ENCODE data around the gene PLEKHM1. TPM values are rescaled to one million over a fixed set of nuclear protein-coding genes. Genes with fewer than 3 reads are reported as not detected.
"Not testable (repeated sequence)": the region's sequence is repeated elsewhere in the genome, so short reads cannot be mapped to it uniquely, and the experiment has no call there.

PLEKHM1 gene
- polyA plus RNA-seq, 3 donors = 12.8 to 41.5 (median 15.0) TPM

- H3K9me3 ChIP-seq (replicated peaks in 1 of 2; ENCODE audit: control insufficient read depth in 1 of 2, insufficient read depth in 1 of 2, low read length in 2 of 2); H2AFZ ChIP-seq (ENCODE audit: insufficient read depth, low read depth, low read length, poor library complexity, severe bottlenecking); intact Hi-C loops (cut with micrococcal nuclease); DNase-seq; H3K27ac ChIP-seq (ENCODE audit: low read depth in 1 of 2, low read length in 2 of 2); H3K4me3 Mint-ChIP-seq; H3K4me2 ChIP-seq (replicated peaks; ENCODE audit: extremely low read depth, low read length, poor library complexity, severe bottlenecking); H3K27me3 Mint-ChIP-seq (ENCODE audit: low read depth in 3 of 3); H3K79me2 ChIP-seq (ENCODE audit: insufficient read depth, low read length); H3K27me3 ChIP-seq (ENCODE audit: control insufficient read depth in 2 of 2, insufficient read depth in 2 of 2, low read length in 2 of 2); H3K9ac ChIP-seq (ENCODE audit: insufficient read depth, low read length, poor library complexity, severe bottlenecking); H3K4me3 ChIP-seq (replicated peaks in 1 of 3; ENCODE audit: low read depth in 2 of 3, low read length in 3 of 3); H3K9me3 Mint-ChIP-seq: not testable (repeated sequence)
- peak overlapping the region in 4 of 7 donors; percentile 22 to 79 (median 44) for H3K27ac Mint-ChIP-seq
- Histone ChIP-seq H3K36me3 (replicated peaks in 1 of 2; ENCODE audit: control insufficient read depth in 1 of 2, insufficient read depth in 2 of 2, low read length in 2 of 2) (peaks cover 60 to 67% of the 10 kb centered on the region in 2 donors), H4K20me1 (ENCODE audit: insufficient read depth, low read length) (peaks cover 55% of the 10 kb centered on the region), H3K4me1 (ENCODE audit: control insufficient read depth in 1 of 2, insufficient read depth in 2 of 2, low read length in 2 of 2) (peaks cover 4 to 23% of the 10 kb centered on the region in 2 donors)
- peaks cover 33% of the 10 kb centered on the region for H3K4me1 Mint-ChIP-seq
- H3K36me3 Mint-ChIP-seq = peaks cover 40 to 74% of the 10 kb centered on the region in 2 donors
- WGBS (ENCODE audit: insufficient coverage) = 40% methylated on average over 1 of the region's 7 CpGs
Observed at GRCh38 chr17:45448066-45448465, 42.5 kb downstream of the PLEKHM1 start.

DNA sequence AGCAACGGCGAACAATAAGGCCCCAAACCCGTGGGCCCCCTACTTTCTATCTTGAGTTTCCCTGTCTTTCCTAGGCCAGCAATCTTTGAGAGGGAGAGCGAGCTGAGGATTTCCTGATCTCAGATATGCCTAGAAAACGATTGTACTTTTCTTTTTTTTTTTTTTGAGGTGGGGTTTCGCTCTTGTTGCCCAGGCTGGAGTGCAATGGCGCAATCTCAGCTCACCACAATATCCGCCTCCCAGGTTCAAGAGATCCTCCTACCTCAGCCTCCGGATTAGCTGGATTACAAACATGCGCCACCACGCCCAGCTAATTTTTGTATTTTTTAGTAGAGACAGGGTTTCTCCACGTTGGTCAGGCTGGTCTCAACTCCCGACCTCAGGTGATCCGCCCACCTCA, 42.9 kb downstream of the PLEKHM1 start:
- H3K27me3 ChIP-seq (ENCODE audit: control insufficient read depth in 2 of 2, insufficient read depth in 2 of 2, low read length in 2 of 2); H3K4me3 ChIP-seq (replicated peaks in 1 of 3; ENCODE audit: low read depth in 2 of 3, low read length in 3 of 3); H3K27ac ChIP-seq (ENCODE audit: low read depth in 1 of 2, low read length in 2 of 2); H3K27me3 Mint-ChIP-seq (ENCODE audit: low read depth in 3 of 3); DNase-seq; H3K9me3 Mint-ChIP-seq; H3K4me3 Mint-ChIP-seq; H3K79me2 ChIP-seq (ENCODE audit: insufficient read depth, low read length); H2AFZ ChIP-seq (ENCODE audit: insufficient read depth, low read depth, low read length, poor library complexity, severe bottlenecking); H3K9me3 ChIP-seq (replicated peaks in 1 of 2; ENCODE audit: control insufficient read depth in 1 of 2, insufficient read depth in 1 of 2, low read length in 2 of 2); H3K9ac ChIP-seq (ENCODE audit: insufficient read depth, low read length, poor library complexity, severe bottlenecking); intact Hi-C loops (cut with micrococcal nuclease); H3K4me2 ChIP-seq (replicated peaks; ENCODE audit: extremely low read depth, low read length, poor library complexity, severe bottlenecking): not testable (repeated sequence)
- WGBS (ENCODE audit: insufficient coverage) = no CpG with 5 or more reads among the region's 14 CpGs
- Mint-ChIP-seq H3K27ac (peak overlapping the region in 4 of 7 donors; percentile 7 to 79 (median 44)), H3K4me1 (peaks cover 33% of the 10 kb centered on the region), H3K36me3 (peaks cover 39 to 71% of the 10 kb centered on the region in 2 donors)
- Histone ChIP-seq H4K20me1 (ENCODE audit: insufficient read depth, low read length) (peaks cover 52% of the 10 kb centered on the region), H3K4me1 (ENCODE audit: control insufficient read depth in 1 of 2, insufficient read depth in 2 of 2, low read length in 2 of 2) (peaks cover 4 to 23% of the 10 kb centered on the region in 2 donors), H3K36me3 (replicated peaks in 1 of 2; ENCODE audit: control insufficient read depth in 1 of 2, insufficient read depth in 2 of 2, low read length in 2 of 2) (peaks cover 57 to 62% of the 10 kb centered on the region in 2 donors)

GRCh38 chr17:45446872-45447625, 43.5 kb downstream of the PLEKHM1 start:
- H3K79me2 ChIP-seq (ENCODE audit: insufficient read depth, low read length); H2AFZ ChIP-seq (ENCODE audit: insufficient read depth, low read depth, low read length, poor library complexity, severe bottlenecking); H3K4me3 ChIP-seq (replicated peaks in 1 of 3; ENCODE audit: low read depth in 2 of 3, low read length in 3 of 3); H3K4me2 ChIP-seq (replicated peaks; ENCODE audit: extremely low read depth, low read length, poor library complexity, severe bottlenecking); intact Hi-C loops (cut with micrococcal nuclease); H3K27ac ChIP-seq (ENCODE audit: low read depth in 1 of 2, low read length in 2 of 2); H3K27me3 ChIP-seq (ENCODE audit: control insufficient read depth in 2 of 2, insufficient read depth in 2 of 2, low read length in 2 of 2); H3K9me3 ChIP-seq (replicated peaks in 1 of 2; ENCODE audit: control insufficient read depth in 1 of 2, insufficient read depth in 1 of 2, low read length in 2 of 2); H3K9me3 Mint-ChIP-seq; H3K4me3 Mint-ChIP-seq; H3K9ac ChIP-seq (ENCODE audit: insufficient read depth, low read length, poor library complexity, severe bottlenecking); H3K27me3 Mint-ChIP-seq (ENCODE audit: low read depth in 3 of 3); DNase-seq: not testable (repeated sequence)
- H3K36me3 Mint-ChIP-seq = peaks cover 41 to 73% of the 10 kb centered on the region in 2 donors
- peaks cover 4 to 23% of the 10 kb centered on the region in 2 donors for H3K4me1 ChIP-seq (ENCODE audit: control insufficient read depth in 1 of 2, insufficient read depth in 2 of 2, low read length in 2 of 2)
- WGBS (ENCODE audit: insufficient coverage) = 97% methylated on average over 4 of the region's 8 CpGs
- peaks cover 49% of the 10 kb centered on the region for H4K20me1 ChIP-seq (ENCODE audit: insufficient read depth, low read length)
- H3K27ac Mint-ChIP-seq = peak overlapping the region in 2 of 7 donors; percentile 65 to 68
- H3K36me3 ChIP-seq (replicated peaks in 1 of 2; ENCODE audit: control insufficient read depth in 1 of 2, insufficient read depth in 2 of 2, low read length in 2 of 2) = peaks cover 56 to 62% of the 10 kb centered on the region in 2 donors
- H3K4me1 Mint-ChIP-seq = peaks cover 33% of the 10 kb centered on the region

GRCh38 chr17:45445901-45446743, 44.4 kb downstream of the PLEKHM1 start:
- H2AFZ ChIP-seq (ENCODE audit: insufficient read depth, low read depth, low read length, poor library complexity, severe bottlenecking); H3K27ac ChIP-seq (ENCODE audit: low read depth in 1 of 2, low read length in 2 of 2); intact Hi-C loops (cut with micrococcal nuclease); H3K9me3 Mint-ChIP-seq; H3K79me2 ChIP-seq (ENCODE audit: insufficient read depth, low read length); H3K27me3 Mint-ChIP-seq (ENCODE audit: low read depth in 3 of 3); H3K4me2 ChIP-seq (replicated peaks; ENCODE audit: extremely low read depth, low read length, poor library complexity, severe bottlenecking); H3K4me3 ChIP-seq (replicated peaks in 1 of 3; ENCODE audit: low read depth in 2 of 3, low read length in 3 of 3); H3K9ac ChIP-seq (ENCODE audit: insufficient read depth, low read length, poor library complexity, severe bottlenecking); H3K9me3 ChIP-seq (replicated peaks in 1 of 2; ENCODE audit: control insufficient read depth in 1 of 2, insufficient read depth in 1 of 2, low read length in 2 of 2); H3K4me3 Mint-ChIP-seq; H3K27me3 ChIP-seq (ENCODE audit: control insufficient read depth in 2 of 2, insufficient read depth in 2 of 2, low read length in 2 of 2): not testable (repeated sequence)
- Mint-ChIP-seq H3K36me3 (peaks cover 46 to 79% of the 10 kb centered on the region in 2 donors), H3K27ac (peak overlapping the region in 3 of 7 donors; percentile 36 to 79 (median 63)), H3K4me1 (peaks cover 33% of the 10 kb centered on the region)
- peak; percentile 17 to 40 (median 37) for DNase-seq
- peaks cover 4 to 23% of the 10 kb centered on the region in 2 donors for H3K4me1 ChIP-seq (ENCODE audit: control insufficient read depth in 1 of 2, insufficient read depth in 2 of 2, low read length in 2 of 2)
- 20% methylated on average over 2 of the region's 16 CpGs for WGBS (ENCODE audit: insufficient coverage)
- peaks cover 45% of the 10 kb centered on the region for H4K20me1 ChIP-seq (ENCODE audit: insufficient read depth, low read length)
- H3K36me3 ChIP-seq (replicated peaks in 1 of 2; ENCODE audit: control insufficient read depth in 1 of 2, insufficient read depth in 2 of 2, low read length in 2 of 2) = peaks cover 57 to 67% of the 10 kb centered on the region in 2 donors

All from CD14-positive monocyte (primary cell).